Measurements from ENCODE around the gene PITRM1. TPM values are rescaled to one million over a fixed set of nuclear protein-coding genes. Genes with fewer than 3 reads are reported as not detected.

PITRM1 gene
- total RNA-seq, 1 experiment from 2014 or later = 70.4 TPM

DNA sequence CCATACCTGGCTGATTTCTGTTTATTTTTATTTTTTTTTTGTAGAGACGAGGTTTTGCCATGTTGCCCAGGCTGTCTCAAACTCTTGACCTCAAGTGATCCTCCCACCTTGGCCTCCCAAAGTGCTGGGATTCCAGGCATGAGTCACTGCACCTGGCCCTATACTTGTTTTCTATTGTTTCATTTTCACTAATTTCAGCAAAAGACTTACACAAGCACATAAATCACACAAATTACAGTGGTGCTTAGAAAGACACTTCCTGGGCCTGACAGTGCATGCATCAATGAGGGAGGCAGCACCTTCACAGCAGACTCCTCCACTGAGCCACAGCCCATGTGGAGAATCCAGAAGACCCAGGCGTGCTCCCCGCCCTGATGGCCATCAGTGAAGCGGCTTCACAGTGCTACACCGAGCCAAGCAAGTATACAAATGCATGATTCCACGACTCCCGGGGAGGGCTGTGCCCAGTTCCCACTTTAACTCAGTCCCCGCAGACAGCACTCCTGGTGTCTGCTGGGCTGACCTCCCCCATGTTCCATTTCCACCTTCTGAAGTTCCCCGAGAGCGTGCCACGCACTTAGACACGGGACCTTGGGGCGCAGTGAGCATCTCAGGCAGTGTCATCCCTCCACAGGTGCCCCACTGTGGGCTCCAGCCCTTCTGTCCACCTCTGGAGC is 20.6 kb downstream of the PITRM1 start:
- H3K36me3 Mint-ChIP-seq (ENCODE audit: insufficient read depth, unreplicated experiment) = peaks cover 49% of the 10 kb centered on the region
- TF ChIP-seq, protein P1, sequence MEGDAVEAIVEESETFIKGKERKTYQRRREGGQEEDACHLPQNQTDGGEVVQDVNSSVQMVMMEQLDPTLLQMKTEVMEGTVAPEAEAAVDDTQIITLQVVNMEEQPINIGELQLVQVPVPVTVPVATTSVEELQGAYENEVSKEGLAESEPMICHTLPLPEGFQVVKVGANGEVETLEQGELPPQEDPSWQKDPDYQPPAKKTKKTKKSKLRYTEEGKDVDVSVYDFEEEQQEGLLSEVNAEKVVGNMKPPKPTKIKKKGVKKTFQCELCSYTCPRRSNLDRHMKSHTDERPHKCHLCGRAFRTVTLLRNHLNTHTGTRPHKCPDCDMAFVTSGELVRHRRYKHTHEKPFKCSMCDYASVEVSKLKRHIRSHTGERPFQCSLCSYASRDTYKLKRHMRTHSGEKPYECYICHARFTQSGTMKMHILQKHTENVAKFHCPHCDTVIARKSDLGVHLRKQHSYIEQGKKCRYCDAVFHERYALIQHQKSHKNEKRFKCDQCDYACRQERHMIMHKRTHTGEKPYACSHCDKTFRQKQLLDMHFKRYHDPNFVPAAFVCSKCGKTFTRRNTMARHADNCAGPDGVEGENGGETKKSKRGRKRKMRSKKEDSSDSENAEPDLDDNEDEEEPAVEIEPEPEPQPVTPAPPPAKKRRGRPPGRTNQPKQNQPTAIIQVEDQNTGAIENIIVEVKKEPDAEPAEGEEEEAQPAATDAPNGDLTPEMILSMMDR (IDR thresholded peaks at IDR 0.05; ENCODE audit: unreplicated experiment) = no peak
- DNase-seq = no peak
- no peaks in the 10 kb centered on the region for H3K27me3 Mint-ChIP-seq (ENCODE audit: unreplicated experiment)
- no peaks in the 10 kb centered on the region for H3K4me1 Mint-ChIP-seq (ENCODE audit: low read depth, unreplicated experiment)
- H3K4me3 Mint-ChIP-seq (ENCODE audit: low read depth, unreplicated experiment) = no peak overlapping the region
- intact Hi-C loops (cut with micrococcal nuclease; ENCODE audit: unreplicated experiment) = no loop called here
- CTCF ChIA-PET = interaction anchor here (0.7 kb wide), 1 partner anchor 31 kb away, joined by 3 read pairs; no protein-coding TSS in a partner anchor
- no peaks in the 10 kb centered on the region for H3K9me3 Mint-ChIP-seq (ENCODE audit: low read depth, unreplicated experiment)
- no TSS peak for BruUV-seq (replicated peaks)
- no peak overlapping the region for H3K27ac Mint-ChIP-seq (ENCODE audit: unreplicated experiment)

DNA sequence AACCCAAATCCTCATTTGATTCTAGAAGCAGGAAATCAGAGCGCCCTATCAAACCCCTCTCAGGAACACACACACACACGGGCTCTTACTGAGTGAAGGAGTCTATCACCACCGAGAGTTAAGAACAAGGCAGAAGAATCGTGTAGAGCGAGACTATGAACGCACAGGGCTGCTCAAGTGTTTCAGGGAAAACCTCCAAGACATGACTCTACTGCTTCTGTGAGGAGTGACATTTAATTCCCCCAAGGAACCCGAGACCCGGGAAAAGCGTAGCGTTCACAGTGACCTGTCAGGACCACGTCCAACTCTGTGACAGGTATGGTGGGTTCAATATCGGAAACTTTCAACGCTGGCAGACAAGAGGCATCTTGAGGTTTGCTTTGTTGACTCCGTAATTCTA is 21.6 kb downstream of the PITRM1 start:
- BruUV-seq (replicated peaks) = no TSS peak
- Mint-ChIP-seq H3K36me3 (ENCODE audit: insufficient read depth, unreplicated experiment) (peaks cover 58% of the 10 kb centered on the region), H3K9me3 (ENCODE audit: low read depth, unreplicated experiment) (no peaks in the 10 kb centered on the region), H3K4me1 (ENCODE audit: low read depth, unreplicated experiment) (no peaks in the 10 kb centered on the region), H3K27me3 (ENCODE audit: unreplicated experiment) (no peaks in the 10 kb centered on the region), H3K4me3 (ENCODE audit: low read depth, unreplicated experiment) (no peak overlapping the region), H3K27ac (ENCODE audit: unreplicated experiment) (no peak overlapping the region)
- DNase-seq = no peak
- CTCF ChIA-PET = no interaction called here
- intact Hi-C loops (cut with micrococcal nuclease; ENCODE audit: unreplicated experiment) = no loop called here
- TF ChIP-seq, protein P1 (IDR thresholded peaks at IDR 0.05; ENCODE audit: unreplicated experiment) = no peak

- Mint-ChIP-seq H3K36me3 (ENCODE audit: insufficient read depth, unreplicated experiment) (peaks cover 55% of the 10 kb centered on the region), H3K27me3 (ENCODE audit: unreplicated experiment) (no peaks in the 10 kb centered on the region), H3K27ac (ENCODE audit: unreplicated experiment) (no peak overlapping the region), H3K9me3 (ENCODE audit: low read depth, unreplicated experiment) (no peaks in the 10 kb centered on the region), H3K4me1 (ENCODE audit: low read depth, unreplicated experiment) (no peaks in the 10 kb centered on the region), H3K4me3 (ENCODE audit: low read depth, unreplicated experiment) (no peak overlapping the region)
- BruUV-seq (replicated peaks) = no TSS peak
- TF ChIP-seq, protein P1 (IDR thresholded peaks at IDR 0.05; ENCODE audit: unreplicated experiment) = no peak
- CTCF ChIA-PET = no interaction called here
- no peak for DNase-seq
- intact Hi-C loops (cut with micrococcal nuclease; ENCODE audit: unreplicated experiment) = no loop called here
Observed at GRCh38 chr10:3150366-3150765, 22.2 kb downstream of the PITRM1 start.

- CTCF ChIA-PET = no interaction called here
- BruUV-seq (replicated peaks) = no TSS peak
- no peak overlapping the region for H3K27ac Mint-ChIP-seq (ENCODE audit: unreplicated experiment)
Observed at GRCh38 chr10:3149918-3150317, 22.7 kb downstream of the PITRM1 start.

More at GRCh38 chr10:3149918-3150317, 22.7 kb downstream of the PITRM1 start:
- peaks cover 55% of the 10 kb centered on the region for H3K36me3 Mint-ChIP-seq (ENCODE audit: insufficient read depth, unreplicated experiment)
- TF ChIP-seq, protein P1 (IDR thresholded peaks at IDR 0.05; ENCODE audit: unreplicated experiment) = no peak
- H3K9me3 Mint-ChIP-seq (ENCODE audit: low read depth, unreplicated experiment) = no peaks in the 10 kb centered on the region
- H3K4me1 Mint-ChIP-seq (ENCODE audit: low read depth, unreplicated experiment) = no peaks in the 10 kb centered on the region
- no peaks in the 10 kb centered on the region for H3K27me3 Mint-ChIP-seq (ENCODE audit: unreplicated experiment)
- DNase-seq = no peak
- intact Hi-C loops (cut with micrococcal nuclease; ENCODE audit: unreplicated experiment) = no loop called here
- H3K4me3 Mint-ChIP-seq (ENCODE audit: low read depth, unreplicated experiment) = no peak overlapping the region

Measured in Calu3 (cell line).